HUES6 (cell line): Measurements from ENCODE around the gene MPP3.
"Not testable (repeated sequence)": the region's sequence is repeated elsewhere in the genome, so short reads cannot be mapped to it uniquely, and the experiment has no call there.

Experiments
- H3K27ac ChIP-seq: 2 replicates; pipeline ENCODE4 v1.7.0; 2013; ENCODE audit warnings: low read depth, mild to moderate bottlenecking, low read length, inconsistent platforms
- H3K27me3 ChIP-seq: 2 replicates; pipeline ENCODE4 v1.6.1; 2013; ENCODE audit warnings: low read length; ENCODE audit not compliant: control insufficient read depth, insufficient read depth
- H3K36me3 ChIP-seq: 2 replicates; pipeline ENCODE4 v1.6.1; 2013; ENCODE audit warnings: low read length; ENCODE audit not compliant: control insufficient read depth, insufficient read depth
- H3K4me1 ChIP-seq: 2 replicates; pipeline ENCODE4 v1.6.1; 2013; ENCODE audit warnings: low read length; ENCODE audit not compliant: control insufficient read depth, insufficient read depth
- H3K4me3 ChIP-seq: 2 replicates; pipeline ENCODE4 v1.5.1; 2013; ENCODE audit warnings: low read depth, low read length
- H3K9ac ChIP-seq: one replicate; pipeline ENCODE4 v1.6.1; 2013; ENCODE audit warnings: mild to moderate bottlenecking, low read length
- H3K9me3 ChIP-seq: 2 replicates; pipeline ENCODE4 v1.6.1; 2013; ENCODE audit warnings: low read depth, low read length; ENCODE audit not compliant: control insufficient read depth, insufficient read depth

Gene MPP3

GRCh38 chr17:43874293-43874692 lies 41.3 kb upstream of the MPP3 start:
- H3K27me3 ChIP-seq, result no peaks in the 10 kb centered on the region
- H3K36me3 ChIP-seq, result peaks cover 5% of the 10 kb centered on the region; the same call in 1 of the 2 replicates
- no peak overlapping the region for H3K9ac ChIP-seq
- no peaks in the 10 kb centered on the region for H3K9me3 ChIP-seq
- no peak overlapping the region for H3K27ac ChIP-seq
- no peak overlapping the region for H3K4me3 ChIP-seq
- peaks cover 7% of the 10 kb centered on the region for H3K4me1 ChIP-seq

GRCh38 chr17:43873815-43874214 lies 40.9 kb upstream of the MPP3 start:
- no peak overlapping the region for H3K4me3 ChIP-seq
- peaks cover 2% of the 10 kb centered on the region for H3K4me1 ChIP-seq
- no peaks in the 10 kb centered on the region for H3K27me3 ChIP-seq
- H3K9me3 ChIP-seq, result no peaks in the 10 kb centered on the region
- H3K27ac ChIP-seq, result no peak overlapping the region
- peaks cover 5% of the 10 kb centered on the region; the same call in 1 of the 2 replicates for H3K36me3 ChIP-seq
- no peak overlapping the region for H3K9ac ChIP-seq

GRCh38 chr17:43873091-43873490 lies 40.1 kb upstream of the MPP3 start:
- 0 out of 2 replicates have a peak, but pooled peaks cover 3% of the 10 kb centered on the region for H3K27me3 ChIP-seq
- H3K4me3 ChIP-seq, result no peak overlapping the region
- H3K4me1 ChIP-seq, result no peaks in the 10 kb centered on the region
- no peak overlapping the region for H3K27ac ChIP-seq
- H3K9ac ChIP-seq, result no peak overlapping the region
- no peaks in the 10 kb centered on the region for H3K9me3 ChIP-seq
- H3K36me3 ChIP-seq, result peaks cover 5% of the 10 kb centered on the region; the same call in 1 of the 2 replicates

- H3K27ac ChIP-seq, result no peak overlapping the region
- H3K9ac ChIP-seq, result no peak overlapping the region
- H3K4me3 ChIP-seq, result no peak overlapping the region
- no peaks in the 10 kb centered on the region for H3K9me3 ChIP-seq
- H3K4me1 ChIP-seq, result no peaks in the 10 kb centered on the region
- no peaks in the 10 kb centered on the region; the same call in 1 of the 2 replicates for H3K36me3 ChIP-seq
- H3K27me3 ChIP-seq, result 0 out of 2 replicates have a peak, but pooled peaks cover 3% of the 10 kb centered on the region
Measured at GRCh38 chr17:43871946-43872690, 39.2 kb upstream of the MPP3 start.

GRCh38 chr17:43869031-43869430 lies 36.1 kb upstream of the MPP3 start:
- not testable (repeated sequence) for H3K9ac ChIP-seq, H3K27me3 ChIP-seq, H3K9me3 ChIP-seq

GRCh38 chr17:43868226-43868994 lies 35.5 kb upstream of the MPP3 start:
- Histone ChIP-seq H3K27me3 (0 out of 2 replicates have a peak, but pooled peaks cover 3% of the 10 kb centered on the region), H3K9ac (no peak overlapping the region), H3K4me3 (no peak overlapping the region), H3K27ac (no peak overlapping the region), H3K36me3 (no peaks in the 10 kb centered on the region), H3K9me3 (no peaks in the 10 kb centered on the region), H3K4me1 (no peaks in the 10 kb centered on the region)

More at GRCh38 chr17:43869031-43869430, 36.1 kb upstream of the MPP3 start:
- not testable (repeated sequence) for H3K4me1 ChIP-seq, H3K4me3 ChIP-seq, H3K27ac ChIP-seq, H3K36me3 ChIP-seq

- Histone ChIP-seq H3K4me3 (no peak overlapping the region), H3K27me3 (0 out of 2 replicates have a peak, but pooled peaks cover 3% of the 10 kb centered on the region), H3K36me3 (no peaks in the 10 kb centered on the region), H3K9me3 (no peaks in the 10 kb centered on the region), H3K9ac (no peak overlapping the region), H3K4me1 (no peaks in the 10 kb centered on the region), H3K27ac (no peak overlapping the region)
Measured at GRCh38 chr17:43864161-43864984, 31.4 kb upstream of the MPP3 start.

- Histone ChIP-seq H3K4me3 (no peak overlapping the region), H3K27ac (no peak overlapping the region), H3K36me3 (no peaks in the 10 kb centered on the region), H3K9me3 (no peaks in the 10 kb centered on the region), H3K4me1 (peaks cover 5% of the 10 kb centered on the region; the same call in 1 of the 2 replicates), H3K9ac (no peak overlapping the region), H3K27me3 (no peaks in the 10 kb centered on the region; the same call in 1 of the 2 replicates)
Measured at GRCh38 chr17:43861960-43862359, 29.0 kb upstream of the MPP3 start.

DNA sequence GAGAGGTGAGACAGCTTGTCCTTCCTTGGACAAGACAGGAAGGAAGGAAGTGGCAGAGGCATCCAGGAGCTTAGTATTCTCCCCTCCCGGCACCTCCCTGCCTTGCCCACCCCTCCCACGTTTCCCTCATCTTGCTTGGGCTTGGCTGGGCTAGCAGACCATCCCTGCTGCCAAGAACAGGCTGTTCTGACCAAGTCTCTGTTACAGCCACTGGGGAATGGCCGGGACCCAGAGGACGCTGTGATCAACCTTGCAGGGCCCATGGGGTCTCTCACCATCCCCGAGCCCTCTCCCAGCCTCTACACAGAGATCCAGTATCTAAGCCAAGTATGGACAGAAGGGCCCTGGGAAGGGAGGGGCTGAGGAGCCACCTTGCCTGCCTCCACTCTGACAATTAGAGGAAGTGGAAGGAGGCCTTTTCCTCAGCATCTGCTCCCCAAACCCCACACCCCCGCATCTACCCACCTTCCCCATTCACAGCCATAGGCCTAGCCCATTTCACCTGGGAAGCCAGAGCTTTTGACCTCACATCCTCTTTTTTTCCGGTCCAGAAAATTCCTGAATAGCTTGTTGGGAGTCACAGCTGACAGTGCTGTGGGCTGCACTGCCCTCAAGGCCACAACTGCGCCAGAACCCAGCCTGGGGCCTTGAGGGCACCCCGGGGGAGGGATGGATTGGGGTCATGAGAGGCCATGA lies 28.1 kb upstream of the MPP3 start:
- H3K27me3 ChIP-seq, result no peaks in the 10 kb centered on the region; the same call in 1 of the 2 replicates
- no peak overlapping the region for H3K4me3 ChIP-seq
- no peak overlapping the region for H3K9ac ChIP-seq
- no peaks in the 10 kb centered on the region for H3K9me3 ChIP-seq
- no peaks in the 10 kb centered on the region for H3K36me3 ChIP-seq
- no peak overlapping the region for H3K27ac ChIP-seq
- peaks cover 5% of the 10 kb centered on the region; the same call in 1 of the 2 replicates for H3K4me1 ChIP-seq

- Histone ChIP-seq H3K4me1 (peaks cover 5% of the 10 kb centered on the region; the same call in 1 of the 2 replicates), H3K27me3 (no peaks in the 10 kb centered on the region; the same call in 1 of the 2 replicates), H3K27ac (no peak overlapping the region)
Measured at GRCh38 chr17:43860077-43860725, 27.3 kb upstream of the MPP3 start.

More at GRCh38 chr17:43860077-43860725, 27.3 kb upstream of the MPP3 start:
- H3K4me3 ChIP-seq, result no peak overlapping the region
- no peaks in the 10 kb centered on the region for H3K9me3 ChIP-seq
- H3K9ac ChIP-seq, result no peak overlapping the region
- H3K36me3 ChIP-seq, result no peaks in the 10 kb centered on the region
